Aorta (tissue), 5 donors: Measurements from ENCODE around the gene GNAI3. TPM values are rescaled to one million over a fixed set of nuclear protein-coding genes. Genes with fewer than 3 reads are reported as not detected.

ENCODE experiments used
- ATAC-seq: fragments of 200-7000 bp; cut with Tn5 transposase; one replicate; pipeline ENCODE4 v1.9.1; 2022; ENCODE audit warnings: moderate library complexity; ENCODE audit not compliant: low FRiP score
- DNase-seq, 2 donors: peaks; one replicate each; pipeline ENCODE4 v3.0.0-alpha.2; 2020
- H3K27ac ChIP-seq, 2 donors: one replicate each; pipeline ENCODE4 v1.5.1; 2013; ENCODE audit warnings: low read length in 2 of 2, mild to moderate bottlenecking in 2 of 2, moderate library complexity in 2 of 2, control low read depth in 1 of 2, inconsistent platforms in 1 of 2, low read depth in 1 of 2
- H3K27me3 ChIP-seq, 2 donors: one replicate each; pipeline ENCODE4 v1.6.1; 2013; ENCODE audit warnings: control low read depth in 1 of 2, low read length in 1 of 2, mild to moderate bottlenecking in 1 of 2, moderate library complexity in 1 of 2; ENCODE audit not compliant: insufficient read depth in 2 of 2, control insufficient read depth in 1 of 2
- H3K36me3 ChIP-seq, 2 donors: one replicate each; pipeline ENCODE4 v1.6.1; 2013; ENCODE audit warnings: control low read depth in 1 of 2, low read length in 1 of 2, mild to moderate bottlenecking in 1 of 2; ENCODE audit not compliant: insufficient read depth in 2 of 2, control insufficient read depth in 1 of 2
- H3K4me1 ChIP-seq, 2 donors: one replicate each; pipeline ENCODE4 v1.6.1; 2013; ENCODE audit warnings: low read length in 2 of 2, control low read depth in 1 of 2, mild to moderate bottlenecking in 1 of 2, moderate library complexity in 1 of 2; ENCODE audit not compliant: insufficient read depth in 2 of 2, control insufficient read depth in 1 of 2
- H3K4me3 ChIP-seq, 2 donors: one replicate each; pipeline ENCODE4 v1.5.1; 2013; ENCODE audit warnings: low read length in 2 of 2, control low read depth in 1 of 2, mild to moderate bottlenecking in 1 of 2
- H3K9me3 ChIP-seq: one replicate; pipeline ENCODE4 v1.6.1; 2013; ENCODE audit warnings: mild to moderate bottlenecking, low read length; ENCODE audit not compliant: control insufficient read depth
- WGBS, 2 donors: extraction: QIAGEN DNeasy Blood & Tissue Kit; methylation state at CpG; one replicate each; pipeline ENCODE4 v1.1.7; 2013; 5-methylcytosine and 5-hydroxymethylcytosine counted together
- intact Hi-C, 2 donors: fragments of 100-400 bp; cut with DNase I; formaldehyde crosslinking; loops; one replicate each; pipeline versions ENCODE4 v1.14.2 to v1.15.0; 2022
- polyA plus RNA-seq, 2 donors: library from polyadenylated mRNA; stranded (reverse); fragments of 200-250 nt; gene quantifications; one replicate each; pipeline ENCODE4 v1.2.3, GENCODE V29; 2013
- total RNA-seq, 2 donors: library from RNA; stranded (reverse); fragmentation: NEBNext Ultra II Directional; extraction: Animal tissue kit (Norgen Biotek cat#: 25700); gene quantifications; one replicate each; pipeline ENCODE4 v1.2.1, GENCODE V29; 2021
- donor health status: healthy with polysubstance abuse.
- donor health status: Bipolar disorder and iron deficiency.
- donor health status: DM: no; HTN: no; CAD: no.
- donor health status: DM: no; HTN: no; CAD: no.
- donor health status: DM: yes; HTN: yes; CAD: no.

Gene GNAI3
- total and polyA plus RNA-seq, 4 donors: 3.0 to 8.2 (median 5.1) TPM

DNA sequence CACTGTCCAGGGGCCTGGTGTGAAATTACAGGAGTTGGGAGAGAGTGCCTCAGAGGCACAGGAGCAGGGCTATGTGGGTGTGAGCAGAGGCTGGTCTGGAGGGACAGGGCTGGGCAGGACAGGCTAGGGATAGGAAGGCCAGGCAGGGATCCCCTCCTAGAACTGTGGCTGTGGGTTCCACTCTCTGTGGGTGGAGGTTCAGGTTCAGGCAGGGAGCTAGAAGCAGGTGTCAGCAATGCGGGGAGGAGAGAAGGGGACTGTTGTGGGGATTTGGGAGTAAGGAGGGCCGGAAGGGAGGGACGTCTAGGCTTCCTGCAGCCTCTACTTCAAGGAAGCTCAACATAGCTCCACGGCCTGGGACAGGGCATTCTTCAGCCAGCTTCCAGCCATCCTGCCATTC is 17.0 kb upstream of the GNAI3 start:
- H3K36me3 ChIP-seq: no peaks in the 10 kb centered on the region
- intact Hi-C loops: loop anchor here (5.0 to 10.0 kb wide), 3 partner anchors 107 to 269 kb away; partner anchors contain the start of gene PSMA5 (in 1 of the 2)
- no peaks in the 10 kb centered on the region for H3K27me3 ChIP-seq
- no peak for DNase-seq
- no peaks in the 10 kb centered on the region for H3K4me1 ChIP-seq
- no peak for ATAC-seq
- H3K27ac ChIP-seq: no peak overlapping the region
- H3K9me3 ChIP-seq: no peaks in the 10 kb centered on the region
- H3K4me3 ChIP-seq: no peak overlapping the region
- 93 to 95% methylated on average over 4 of the region's 4 CpGs for WGBS, 2 donors

DNA sequence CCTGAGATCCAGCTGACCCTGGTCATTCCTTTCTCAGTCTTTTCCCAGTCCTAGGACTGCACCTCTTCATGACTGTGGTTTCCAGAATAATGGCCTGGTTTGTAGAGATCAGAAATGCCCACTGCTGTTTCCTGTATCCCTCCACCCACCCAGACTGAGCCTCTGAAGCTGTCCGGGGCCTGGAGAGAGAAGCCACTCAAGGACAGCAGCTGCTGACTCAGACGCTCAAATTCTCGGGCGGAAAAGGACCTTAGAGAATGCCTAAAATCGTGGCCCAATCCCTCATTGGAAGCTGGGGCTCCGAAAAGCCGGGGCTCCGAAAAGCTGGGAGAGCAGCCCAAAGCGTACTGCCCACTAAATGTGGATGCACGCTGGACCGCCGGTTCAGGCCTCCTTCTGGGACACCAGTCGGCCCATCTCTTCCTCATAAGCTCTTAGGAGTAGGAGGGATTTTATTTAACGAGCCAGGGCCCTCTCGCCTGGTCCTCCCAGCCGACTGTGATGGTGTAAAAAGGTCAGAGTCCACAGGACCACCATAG is 16.5 kb upstream of the GNAI3 start:
- no peak overlapping the region for H3K4me3 ChIP-seq
- H3K9me3 ChIP-seq: no peaks in the 10 kb centered on the region
- WGBS, 2 donors: 38 to 46% methylated on average over 16 of the region's 16 CpGs
- no peaks in the 10 kb centered on the region for H3K36me3 ChIP-seq
- ATAC-seq: peak; percentile 15
- no peaks in the 10 kb centered on the region for H3K27me3 ChIP-seq
- no peak for DNase-seq
- H3K27ac ChIP-seq: no peak overlapping the region
- intact Hi-C loops: loop anchor here (2.0 to 10.0 kb wide), 5 partner anchors 33 to 270 kb away; partner anchors contain the start of gene PSMA5 (in 1 of the 2)
- H3K4me1 ChIP-seq: no peaks in the 10 kb centered on the region

DNA sequence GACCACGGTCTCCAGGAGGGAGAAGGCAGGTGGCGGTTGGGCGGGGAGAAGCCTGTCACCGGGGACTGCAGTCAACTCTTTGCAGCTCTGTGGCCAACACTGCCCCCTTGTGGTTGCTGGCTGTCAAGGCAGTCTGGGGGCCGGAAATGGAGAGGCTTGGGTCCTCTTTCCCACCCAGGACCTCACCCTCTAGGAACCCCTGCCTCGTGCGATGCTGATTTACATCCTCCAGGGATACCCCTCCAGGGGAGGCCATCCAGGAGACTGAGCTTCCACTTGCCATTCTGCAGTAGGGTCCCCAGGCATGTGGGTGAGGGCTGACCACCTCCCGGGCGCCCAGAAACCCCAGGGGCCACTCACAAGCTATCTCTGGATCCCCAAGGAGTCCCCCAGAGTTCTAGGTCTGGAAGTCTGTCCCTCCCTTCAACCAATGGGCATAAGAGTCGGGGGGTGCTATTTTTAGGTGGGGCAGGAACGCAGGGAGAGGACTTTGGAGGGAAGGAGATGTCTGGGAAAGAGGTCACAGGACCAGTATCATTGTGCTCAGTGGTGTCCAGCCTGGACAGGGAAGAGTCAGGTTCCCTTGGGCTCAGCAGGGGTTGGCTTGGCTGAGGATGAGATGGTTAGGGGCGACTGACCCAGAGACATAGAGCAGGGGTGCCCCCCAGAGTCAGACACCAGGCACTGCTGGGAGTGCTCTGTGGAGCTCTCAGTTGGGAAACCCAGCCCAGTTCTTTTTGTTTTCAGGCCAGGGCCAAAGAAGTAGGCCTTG is 15.9 kb upstream of the GNAI3 start:
- Histone ChIP-seq H3K27me3 (no peaks in the 10 kb centered on the region), H3K27ac (peak overlapping the region in 1 of 2 donors; percentile 25), H3K9me3 (no peaks in the 10 kb centered on the region), H3K4me1 (no peaks in the 10 kb centered on the region), H3K36me3 (no peaks in the 10 kb centered on the region), H3K4me3 (no peak overlapping the region)
- intact Hi-C loops: loop anchor here (2.0 to 10.0 kb wide), 5 partner anchors 34 to 270 kb away; partner anchors contain the start of gene PSMA5 (in 1 of the 2)
- peak; percentile 91 to 95 for DNase-seq
- 10 to 12% methylated on average over 11 to 12 of the region's 12 CpGs for WGBS, 2 donors
- ATAC-seq: peak; percentile 92

DNA sequence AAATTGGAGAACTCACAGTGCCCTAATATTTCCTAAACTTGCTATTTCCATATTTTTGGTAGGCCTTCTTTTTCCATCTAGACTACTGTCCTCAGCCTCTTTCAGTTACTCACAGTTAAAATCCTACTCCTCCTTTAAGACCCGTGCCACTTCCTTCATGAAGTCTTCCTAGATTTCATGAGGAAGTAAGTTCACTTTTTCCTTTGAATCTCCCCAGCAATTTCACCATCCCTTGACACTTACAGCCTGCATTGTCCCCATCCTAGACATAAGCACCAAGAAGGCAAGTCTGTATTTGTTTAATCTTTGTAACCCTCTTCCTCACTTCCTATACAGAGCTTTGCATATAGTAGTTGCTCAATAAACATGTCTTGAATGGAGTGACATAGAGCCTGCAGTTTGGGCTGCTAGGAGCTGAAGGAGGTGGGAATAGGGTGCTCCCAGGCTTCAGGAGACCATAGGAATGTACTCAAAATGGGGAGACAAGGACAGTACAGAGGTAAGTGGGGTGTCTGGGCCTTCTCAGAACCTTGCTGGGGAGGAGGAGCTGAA is 14.0 kb upstream of the GNAI3 start:
- Histone ChIP-seq H3K36me3 (no peaks in the 10 kb centered on the region), H3K4me3 (no peak overlapping the region), H3K4me1 (no peaks in the 10 kb centered on the region), H3K9me3 (no peaks in the 10 kb centered on the region), H3K27me3 (no peaks in the 10 kb centered on the region), H3K27ac (no peak overlapping the region)
- DNase-seq: no peak
- ATAC-seq: no peak
- 87 to 94% methylated on average over 1 of the region's 1 CpG for WGBS, 2 donors
- intact Hi-C loops: loop anchor here (5.0 to 10.0 kb wide), 3 partner anchors 110 to 272 kb away; partner anchors contain the start of gene PSMA5 (in 1 of the 2)

DNA sequence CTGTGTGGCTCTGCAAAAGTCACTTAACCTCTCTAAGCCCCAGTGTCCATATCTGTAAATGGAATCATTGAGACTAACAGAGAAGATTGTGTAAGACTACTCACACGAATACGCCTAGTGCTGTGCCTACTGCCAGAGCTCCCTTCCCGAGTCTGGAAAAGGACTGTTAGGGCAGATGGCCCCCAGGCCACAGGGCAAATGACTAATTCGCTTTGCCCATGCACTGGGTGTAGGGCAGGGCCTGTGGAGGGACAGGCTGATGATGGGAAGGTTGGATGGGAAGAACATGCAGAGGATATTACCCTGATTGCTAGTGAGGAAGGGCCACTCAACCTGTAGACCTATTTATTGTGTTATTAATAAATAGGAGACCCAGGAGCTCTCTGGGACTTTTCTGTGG is 12.9 kb upstream of the GNAI3 start:
- intact Hi-C loops: loop anchor here (5.0 to 10.0 kb wide), 3 partner anchors 108 to 261 kb away; partner anchors contain the start of gene PSMA5 (in 2 of the 2)
- no peaks in the 10 kb centered on the region for H3K4me1 ChIP-seq
- ATAC-seq: no peak

DNA sequence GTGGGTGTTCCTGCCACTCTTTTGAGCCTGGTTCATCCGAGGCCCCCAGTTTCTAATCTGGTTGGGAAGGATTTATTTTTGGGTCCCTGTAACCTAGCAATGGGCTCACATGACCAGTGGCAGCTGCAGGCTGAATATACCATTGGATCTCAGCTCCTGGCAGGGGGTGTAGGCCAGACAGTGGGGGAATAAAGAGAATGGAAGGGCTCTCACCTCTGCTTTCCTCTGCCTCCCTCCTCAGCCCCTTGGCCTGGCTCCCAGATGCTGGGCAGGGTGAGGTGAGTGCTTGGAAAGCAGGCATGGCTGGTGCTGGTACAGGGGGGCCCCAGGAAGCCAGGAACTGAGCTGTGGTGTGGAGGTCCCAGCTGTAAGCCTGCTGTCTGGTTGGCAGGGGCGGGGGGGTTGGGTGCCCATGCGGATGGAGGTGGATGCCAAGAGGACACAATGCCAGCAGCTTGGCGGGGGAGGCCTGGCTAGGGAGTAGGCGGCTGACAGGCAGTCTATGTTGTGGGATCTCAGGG is 12.4 kb upstream of the GNAI3 start:
- WGBS, 2 donors: 2 to 13% methylated on average over 5 of the region's 5 CpGs
- H3K9me3 ChIP-seq: no peaks in the 10 kb centered on the region
- DNase-seq (no peak), ATAC-seq (no peak)
- no peaks in the 10 kb centered on the region for H3K4me1 ChIP-seq
- H3K27ac ChIP-seq: peak overlapping the region in 1 of 2 donors; percentile 19
- no peaks in the 10 kb centered on the region for H3K27me3 ChIP-seq
- H3K36me3 ChIP-seq: no peaks in the 10 kb centered on the region
- intact Hi-C loops: loop anchor here (5.0 to 10.0 kb wide), 3 partner anchors 109 to 261 kb away; partner anchors contain the start of gene PSMA5 (in 2 of the 2)
- no peak overlapping the region for H3K4me3 ChIP-seq

More for the DNA sequence above, 12.9 kb upstream of the GNAI3 start:
- DNase-seq: no peak
- Histone ChIP-seq H3K4me3 (no peak overlapping the region), H3K9me3 (no peaks in the 10 kb centered on the region), H3K36me3 (no peaks in the 10 kb centered on the region), H3K27me3 (no peaks in the 10 kb centered on the region), H3K27ac (peak overlapping the region in 1 of 2 donors; percentile 4)
- 39 to 45% methylated on average over 4 of the region's 4 CpGs for WGBS, 2 donors

DNA sequence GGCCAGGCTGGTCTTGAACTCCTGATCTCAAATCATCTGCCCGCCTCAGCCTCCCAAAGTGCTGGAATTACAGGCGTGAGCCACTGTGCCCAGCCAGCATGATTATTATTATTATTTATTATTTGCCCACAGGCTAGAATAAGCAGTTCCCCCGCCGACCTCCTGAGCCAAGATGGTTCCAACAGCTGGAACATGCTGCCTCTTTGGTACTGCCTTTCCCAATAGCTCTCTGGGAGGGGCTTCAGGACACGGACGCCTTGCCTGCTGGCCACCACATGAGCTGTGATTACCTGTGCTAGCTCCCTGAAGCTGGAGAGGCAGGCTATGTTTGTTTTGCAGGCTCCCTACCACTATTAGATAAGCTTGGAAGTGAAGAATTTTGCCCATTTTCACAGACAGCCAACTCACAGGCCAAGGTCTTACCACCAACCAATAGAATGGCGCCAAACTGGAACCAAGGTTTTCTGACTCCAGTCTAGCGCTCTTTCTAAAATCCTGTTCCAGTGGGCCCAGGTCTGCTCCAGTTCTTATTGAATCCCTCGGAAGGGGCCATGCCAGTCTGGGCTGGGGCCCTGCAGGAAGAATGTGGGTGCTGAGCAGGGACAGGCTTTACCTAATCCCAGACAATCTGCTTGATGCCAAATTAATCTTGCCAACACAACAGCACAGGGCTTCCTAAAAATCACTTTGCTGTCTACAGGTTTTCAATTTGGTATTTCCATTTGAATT is 10.8 kb upstream of the GNAI3 start:
- Histone ChIP-seq H3K36me3 (no peaks in the 10 kb centered on the region), H3K9me3 (no peaks in the 10 kb centered on the region), H3K4me1 (no peaks in the 10 kb centered on the region), H3K27ac (no peak overlapping the region), H3K27me3 (no peaks in the 10 kb centered on the region), H3K4me3 (no peak overlapping the region)
- WGBS, 2 donors: 93% methylated on average over 9 of the region's 9 CpGs
- DNase-seq: no peak
- intact Hi-C loops: loop anchor here (5.0 to 10.0 kb wide), 3 partner anchors 110 to 263 kb away; partner anchors contain the start of gene PSMA5 (in 2 of the 2)
- ATAC-seq: no peak
